ENCODE results near the gene TJAP1. TPM values are rescaled to one million over a fixed set of nuclear protein-coding genes. Genes with fewer than 3 reads are reported as not detected.

Gene TJAP1
- total and polyA plus RNA-seq, 2 donors (not counting 3 experiments of a cell fraction or from before 2014, with no cell fraction given) = 28.4 to 31.8 TPM

GRCh38 chr6:43499028-43499815 lies 21.9 kb downstream of the TJAP1 start:
- BruUV-seq (replicated peaks) = no TSS peak
- Histone ChIP-seq H3K9ac (replicated peaks; ENCODE audit: extremely low read depth, insufficient read depth, low read length) (no peak overlapping the region), H4K20me1 (replicated peaks; ENCODE audit: control insufficient read depth, extremely low read depth, insufficient read depth, low read length) (no peaks in the 10 kb centered on the region), H3K27ac (ENCODE audit: insufficient read depth, low read depth, low read length) (no peak overlapping the region), H3K4me3 (replicated peaks in 1 of 3; ENCODE audit: insufficient read depth in 1 of 3, low read depth in 1 of 3, low read length in 3 of 3) (no peak overlapping the region), H3K36me3 (ENCODE audit: control insufficient read depth in 2 of 2, extremely low read depth in 1 of 2, insufficient read depth in 2 of 2, low read length in 2 of 2) (peaks cover 0 to 22% of the 10 kb centered on the region in 2 experiments), H3K27me3 (ENCODE audit: control insufficient read depth in 2 of 2, insufficient read depth in 2 of 2, low read length in 2 of 2) (no peaks in the 10 kb centered on the region), H3K9me1 (replicated peaks; ENCODE audit: control insufficient read depth, extremely low read depth, insufficient read depth, low read length) (no peaks in the 10 kb centered on the region), H3K9me3 (replicated peaks; ENCODE audit: control insufficient read depth, insufficient read depth, low read length) (no peaks in the 10 kb centered on the region), H3K4me1 (ENCODE audit: control insufficient read depth, extremely low read depth, insufficient read depth, low read length) (peaks cover 15% of the 10 kb centered on the region), H3K79me2 (ENCODE audit: control insufficient read depth, insufficient read depth, low read length) (no peaks in the 10 kb centered on the region), H2AFZ (ENCODE audit: low read depth, low read length) (peak overlapping the region; percentile 15), H3K4me2 (ENCODE audit: insufficient read depth, low read length) (peak overlapping the region; percentile 22)
- dilution Hi-C loops (cut with MboI; ENCODE audit: extremely low pct_ligation_motif_present, low sequenced_read_pairs) (no loop called here), intact Hi-C loops (cut with micrococcal nuclease) (loop anchor here (2.0 kb wide), 1 partner anchor 44 kb away; the partner anchor contains the start of gene DLK2)
- FAIRE-seq (peak; percentile 93), DNase-seq (ENCODE audit: low read depth, low spot score) (peak; percentile 80)
- POLR2A ChIA-PET = no interaction called here
- CTCF ChIA-PET = interaction anchor here (1.1 to 19.0 kb wide), 3 partner anchors 11 to 270 kb away, joined by 3 to 289 read pairs (median 5); partner anchors contain the start of genes DLK2, DNPH1 and LRRC73
- TF ChIP-seq JUN (IDR thresholded peaks at IDR 0.05; ENCODE audit: borderline replicate concordance, insufficient read depth, insufficient read length, low read depth) (no peak), CTCF (IDR thresholded peaks at IDR 0.05; ENCODE audit: extremely low read depth in 1 of 2, insufficient read depth in 1 of 2, low read depth in 1 of 2, low read length in 2 of 2) (no peak), POLR2A (IDR thresholded peaks at IDR 0.05; ENCODE audit: low read depth, low read length) (no peak), POLR2AphosphoS5 (IDR thresholded peaks at IDR 0.05; ENCODE audit: insufficient read depth, low read depth, low read length) (peak; percentile 48), GATA2 (IDR thresholded peaks at IDR 0.05; ENCODE audit: insufficient read depth, insufficient read length, low read depth, low read length) (no peak), MAX (IDR thresholded peaks at IDR 0.05; ENCODE audit: insufficient read depth, insufficient read length) (no peak), FOS (IDR thresholded peaks at IDR 0.05; ENCODE audit: borderline replicate concordance, insufficient read depth, low read length) (no peak)
